Body of pancreas (tissue), 4 donors: ENCODE results near the gene PCDH15.

Experiments used
- CTCF ChIP-seq, 7 experiments: fragments of 450-650 bp in 4 of 7; fragments of 200-600 bp in 3 of 7; sonication (generic) in 3 of 7; IDR thresholded peaks; one replicate each; pipeline ENCODE4 v1.5.1; 2016 to 2019; ENCODE audit warnings: antibody characterized with exemption in 7 of 7
- POLR2A ChIP-seq, 3 donors: fragments of 450-650 bp; IDR thresholded peaks; one replicate each; pipeline ENCODE4 v1.6.1; 2016; ENCODE audit warnings: antibody characterized with exemption in 3 of 3, mild to moderate bottlenecking in 2 of 3

GRCh38 chr10:53840653-53841052 is 960.4 kb downstream of the PCDH15 start:
- TF ChIP-seq POLR2A (IDR thresholded peaks at IDR 0.05), result no peak
- TF ChIP-seq CTCF (IDR thresholded peaks at IDR 0.05), result no peak
